Stimulated activated CD8-positive, alpha-beta memory T cell treated with anti-CD3 and anti-CD28 coated beads, Interleukin-12 subunit alpha, Interleukin-12 subunit beta, amount 100 ng/mL, for 1 hour (primary cell): ENCODE data around the gene TMEM63A.
"Not testable (repeated sequence)": the region's sequence is repeated elsewhere in the genome, so short reads cannot be mapped to it uniquely, and the experiment has no call there.

Source experiments
- DNase-seq: peaks from one replicate; pipeline ENCODE4 v3.0.0-alpha.2; 2020; ENCODE audit warnings: low read depth

Gene TMEM63A

DNA sequence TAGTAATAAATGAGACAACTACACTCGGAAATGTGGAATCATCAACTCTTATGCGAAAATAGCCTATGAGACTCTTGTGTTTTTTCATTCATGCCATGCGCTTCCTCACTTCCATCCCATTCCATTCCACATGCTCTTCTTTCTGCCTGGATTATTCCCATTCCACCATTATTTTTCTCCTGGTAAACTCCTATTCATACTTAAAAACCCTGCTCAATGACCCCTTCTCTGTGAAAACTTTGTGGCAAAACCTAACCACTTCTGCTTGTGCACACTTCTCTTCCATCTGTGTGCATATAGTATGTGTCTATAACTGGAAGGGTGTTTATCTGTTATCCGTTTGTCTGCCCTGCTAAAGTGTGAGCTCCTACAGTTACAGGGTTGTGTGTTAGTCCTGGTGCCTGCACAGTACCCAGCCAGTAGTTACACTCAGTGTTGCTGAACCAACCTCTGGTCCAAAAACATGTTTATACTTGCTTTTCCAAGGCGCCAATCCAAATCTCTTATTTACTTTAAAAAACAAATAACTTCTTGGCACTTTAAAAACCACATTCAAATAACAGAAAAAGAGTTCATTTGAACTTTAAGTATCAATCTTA is 61.6 kb downstream of the TMEM63A start:
- DNase-seq = no peak

DNA sequence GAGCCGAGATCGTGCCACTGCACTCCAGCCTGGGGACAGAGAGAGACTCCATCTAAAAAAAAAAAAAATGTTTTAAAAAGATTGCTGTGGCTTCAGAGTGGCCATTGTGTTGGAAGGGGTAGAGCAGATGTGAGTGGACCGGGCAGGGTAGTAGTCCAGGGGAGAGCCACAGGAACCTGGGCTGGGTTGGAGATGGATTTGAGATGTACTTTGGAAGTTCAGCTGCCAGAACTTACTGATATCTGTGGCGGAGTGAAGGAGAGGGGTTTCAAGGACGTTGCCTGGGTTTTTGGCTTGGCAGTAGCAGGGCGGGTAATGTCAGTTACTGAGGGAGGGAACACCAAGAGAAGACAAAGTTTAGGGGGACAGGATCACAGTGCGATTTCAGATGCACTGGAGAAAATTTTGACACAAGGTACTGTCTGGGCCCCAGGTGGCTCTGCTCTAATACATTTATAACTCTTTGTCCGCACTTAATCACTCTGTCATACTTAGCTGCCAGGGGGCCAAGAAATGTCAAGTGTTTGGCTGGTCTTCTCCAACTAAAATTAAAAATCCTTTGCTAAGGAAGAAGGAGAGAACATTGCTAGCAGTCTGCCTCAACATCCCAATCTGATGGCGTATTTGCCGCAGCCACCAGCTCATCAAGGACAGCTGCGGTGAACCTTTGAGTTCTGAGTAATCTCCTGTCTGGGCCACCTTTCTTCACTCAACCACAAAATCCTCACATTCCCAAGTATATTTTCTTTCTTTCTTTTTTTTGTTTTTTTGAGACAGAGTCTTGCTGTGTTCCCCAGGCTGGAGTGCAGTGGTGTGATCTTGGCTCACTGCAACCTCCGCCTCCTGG is 62.6 kb downstream of the TMEM63A start:
- no peak for DNase-seq

DNA sequence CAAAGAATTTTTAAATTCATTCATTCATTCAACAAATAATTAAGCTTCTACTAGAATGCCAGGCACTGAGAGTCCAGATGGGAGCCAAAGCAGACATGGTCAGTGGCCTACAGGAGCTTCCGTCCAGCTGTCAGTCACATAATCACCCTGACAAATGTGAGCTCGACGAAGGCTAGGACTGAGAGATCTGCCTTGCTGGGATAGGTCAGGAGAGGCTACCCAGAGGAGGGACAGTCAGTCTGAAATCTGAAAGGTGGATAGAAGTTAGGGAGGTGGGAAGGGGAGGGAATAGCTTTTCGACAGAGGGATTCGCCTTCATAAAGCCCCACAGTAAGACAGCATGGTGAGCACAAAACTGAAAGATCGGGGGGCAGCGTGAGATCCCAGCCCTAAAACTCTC is 64.0 kb downstream of the TMEM63A start:
- DNase-seq = no peak

DNA sequence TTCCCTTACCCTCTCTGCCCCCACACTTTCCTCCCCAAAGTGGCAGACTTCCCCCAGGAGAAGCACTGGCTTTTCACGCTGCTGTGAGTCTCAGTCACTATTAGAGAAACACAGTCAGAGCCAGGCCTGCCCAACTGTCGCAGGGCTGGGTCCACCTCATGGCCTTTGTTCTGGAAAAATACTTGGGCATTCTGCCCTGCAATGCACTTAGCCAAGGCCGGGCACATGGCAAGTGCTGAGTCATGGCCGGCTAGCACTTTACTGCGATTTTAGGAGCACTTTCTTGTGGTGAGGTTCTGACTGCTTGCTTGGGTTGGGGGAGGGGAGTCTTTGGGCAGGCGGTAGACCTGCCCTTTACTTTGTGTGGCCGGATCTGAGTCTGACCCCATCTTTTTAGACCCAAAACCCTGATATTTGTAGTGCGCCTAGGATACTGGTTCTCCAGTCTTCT is 64.5 kb downstream of the TMEM63A start:
- DNase-seq = no peak

- DNase-seq = no peak
Observed at GRCh38 chr1:225816643-225817538, 65.3 kb downstream of the TMEM63A start.

DNA sequence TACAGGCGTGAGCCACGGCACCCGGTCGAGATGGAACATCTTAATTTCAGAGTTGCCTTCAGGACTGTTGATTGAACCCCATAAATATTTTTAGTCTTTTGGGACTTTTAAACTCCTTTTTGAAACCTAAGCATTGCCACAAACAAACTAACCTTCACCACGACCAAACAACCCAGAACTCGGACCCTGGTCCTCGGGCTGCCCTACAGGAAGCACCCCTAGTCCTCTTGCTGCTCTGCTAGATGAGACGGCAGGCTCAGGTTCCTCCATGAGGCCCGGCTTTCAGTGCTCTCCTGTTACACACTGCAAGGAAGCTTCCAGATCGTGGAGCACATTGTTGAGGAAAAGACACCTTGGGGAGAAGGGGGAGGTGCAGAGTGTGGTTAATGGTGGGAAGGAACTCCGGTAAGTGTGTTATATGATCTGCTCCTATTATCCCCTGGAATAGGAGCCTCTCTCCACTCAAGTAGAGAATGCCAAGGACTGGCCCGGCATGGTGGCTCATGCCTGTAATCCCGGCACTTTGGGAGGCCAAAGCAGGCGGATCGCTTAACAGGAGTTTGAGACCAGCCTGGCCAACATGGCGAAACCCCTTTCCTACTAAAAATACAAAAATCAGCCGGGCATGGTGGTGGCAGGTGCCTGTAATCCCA is 66.5 kb downstream of the TMEM63A start:
- DNase-seq = no peak

DNA sequence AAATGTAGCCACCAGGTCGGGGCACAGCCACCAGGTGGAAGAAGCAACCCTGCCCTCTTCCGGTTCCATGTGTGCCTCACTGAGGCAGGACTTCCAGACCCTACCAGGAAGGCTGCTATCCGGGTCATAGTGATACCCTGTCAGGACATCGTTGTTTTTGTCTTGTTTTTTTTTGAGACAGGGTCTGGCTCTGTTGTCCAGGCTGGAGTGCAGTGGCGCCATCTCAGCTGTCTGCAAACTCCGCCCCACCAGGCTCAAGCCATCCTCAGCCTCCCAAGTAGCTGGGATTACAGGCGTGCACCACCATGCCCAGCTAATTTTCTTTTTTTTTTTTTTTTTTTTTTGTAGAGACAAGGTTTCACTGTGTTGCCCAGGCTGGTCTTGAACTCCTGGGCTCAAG is 67.1 kb downstream of the TMEM63A start:
- not testable (repeated sequence) for DNase-seq

DNA sequence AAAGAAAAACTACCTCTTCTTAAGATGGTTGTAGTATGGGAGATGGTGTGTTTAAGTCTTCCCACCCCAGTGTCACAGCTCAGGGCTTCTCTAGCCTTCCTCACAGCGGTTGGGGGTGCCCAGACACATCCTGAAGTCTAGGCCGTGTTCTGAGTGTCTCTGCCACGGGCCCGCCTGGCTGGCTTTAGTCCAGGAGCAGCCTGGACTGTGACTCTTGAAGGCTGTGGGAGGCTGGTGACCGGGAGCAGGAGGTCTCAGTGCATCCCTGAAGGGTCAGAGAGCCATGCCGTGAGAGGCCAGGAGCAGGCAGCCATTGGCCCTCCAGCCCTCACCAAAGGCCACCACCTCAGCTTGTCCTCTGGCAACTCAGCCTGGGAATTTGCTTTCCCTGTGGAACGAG is 67.8 kb downstream of the TMEM63A start:
- no peak for DNase-seq

DNA sequence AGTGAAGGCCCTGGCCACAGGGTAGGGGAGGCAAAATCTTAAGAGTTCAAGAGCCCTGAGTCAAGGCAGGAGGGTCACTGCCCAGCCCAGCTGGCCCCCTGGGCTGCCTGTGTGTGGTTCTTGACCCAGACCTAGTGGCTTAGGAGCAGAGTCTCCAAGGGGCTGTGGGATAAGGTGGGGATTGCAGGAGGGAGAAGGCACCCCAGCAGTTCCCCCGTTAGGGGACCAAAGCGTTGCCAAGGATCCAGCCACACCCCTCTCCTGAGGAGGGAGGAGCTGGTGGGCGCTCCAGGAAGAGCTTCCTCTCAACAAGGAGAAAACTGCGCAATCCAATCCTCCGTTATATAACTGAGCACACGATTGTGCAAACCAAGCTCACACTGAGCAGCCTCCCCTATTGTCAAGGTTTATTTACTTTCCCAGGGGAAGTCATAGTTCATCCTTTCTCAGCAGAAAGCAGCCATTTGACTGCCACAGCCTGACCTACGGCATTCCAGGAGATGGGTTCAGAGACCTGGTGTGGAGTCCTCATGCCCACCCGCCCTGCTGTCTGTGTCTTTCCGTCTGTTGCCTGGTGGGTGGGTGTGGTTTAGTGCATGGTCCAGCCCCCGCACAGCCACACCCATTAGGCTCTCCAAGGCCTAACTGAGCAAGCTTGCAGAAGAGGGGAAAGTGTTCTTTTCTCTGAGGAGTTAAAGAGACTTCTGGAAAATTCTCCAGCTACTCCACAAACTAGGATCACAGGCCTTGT is 68.8 kb downstream of the TMEM63A start:
- DNase-seq = no peak

DNA sequence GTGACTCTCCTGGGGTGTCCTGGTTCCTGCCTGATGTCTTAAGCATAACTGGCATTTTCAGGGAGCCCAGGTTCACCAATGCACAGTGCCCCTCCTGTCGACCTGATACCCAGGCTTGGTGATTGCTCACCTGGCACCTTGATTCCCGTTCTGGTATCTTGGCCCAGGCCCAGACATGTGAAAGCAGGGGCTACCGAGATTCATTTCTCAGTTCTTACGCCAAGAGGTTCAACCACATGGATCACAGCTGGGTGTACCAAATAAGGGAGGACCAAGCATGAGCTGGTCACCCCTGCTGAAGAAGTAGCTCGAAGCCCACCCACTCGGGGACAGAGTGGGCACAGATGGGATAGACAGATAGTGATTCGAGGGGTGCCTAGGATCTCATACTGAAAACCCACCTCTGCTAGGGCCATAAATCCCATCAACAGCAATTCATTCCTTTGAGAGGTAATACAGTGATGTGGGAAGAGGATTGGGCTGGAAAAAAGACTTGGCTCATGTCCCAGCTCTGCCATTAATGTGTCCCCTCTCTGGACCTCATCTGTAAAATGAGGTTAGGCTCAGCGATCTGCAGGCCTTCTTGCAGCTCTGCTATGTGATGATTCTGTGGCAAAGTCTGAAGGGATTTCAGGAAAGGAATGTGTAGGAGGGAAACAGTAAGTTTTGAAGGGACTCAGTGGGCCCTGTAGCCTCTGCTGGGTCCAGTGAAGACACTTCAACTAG is 69.5 kb downstream of the TMEM63A start:
- DNase-seq = no peak

GRCh38 chr1:225811622-225812487 is 70.3 kb downstream of the TMEM63A start:
- no peak for DNase-seq

GRCh38 chr1:225810579-225811538 is 71.3 kb downstream of the TMEM63A start:
- not testable (repeated sequence) for DNase-seq

DNA sequence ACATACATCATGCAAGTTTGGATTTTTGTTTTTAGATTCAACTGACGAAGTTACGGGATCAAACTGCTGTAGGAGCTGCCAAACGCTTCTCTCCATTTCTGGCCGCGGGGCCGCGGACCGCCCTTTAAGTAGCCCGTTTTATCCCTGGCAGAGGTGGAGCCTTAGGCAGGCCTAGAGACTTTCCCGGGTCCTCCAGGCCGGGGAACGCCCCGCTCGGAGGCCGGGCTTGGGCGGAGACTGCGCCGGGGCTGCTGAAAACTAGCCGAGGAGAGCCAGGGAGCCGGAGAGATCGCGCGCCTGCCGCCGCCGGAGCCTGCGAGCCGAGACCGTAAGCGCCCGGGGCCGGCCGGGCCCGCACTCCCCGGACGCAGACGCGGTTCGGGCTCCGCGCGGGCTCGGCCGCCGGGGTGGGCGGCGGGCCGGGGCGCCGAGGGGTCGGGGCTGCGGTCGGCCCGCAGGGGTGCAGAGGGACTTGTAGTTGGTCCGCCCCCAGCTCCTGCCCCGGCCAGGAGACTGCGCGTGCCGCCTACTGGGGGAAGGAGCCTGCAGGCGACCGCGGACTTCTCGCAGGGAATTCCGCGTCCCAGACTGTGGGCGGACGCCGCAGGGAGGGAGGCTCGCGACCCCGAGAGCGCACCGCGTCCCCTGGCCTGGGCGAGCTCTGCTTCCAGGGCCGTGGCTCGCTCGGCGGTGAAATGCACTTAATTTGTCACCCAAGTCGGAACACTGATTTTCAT is 72.2 kb downstream of the TMEM63A start, which contains the start of gene EPHX1:
Gene EPHX1, plus strand, starts transcription at position 283 of the 737 bp plus-strand sequence. CDS start 18,606 bp downstream, outside the sequence.
- peak; percentile 43 for DNase-seq

DNA sequence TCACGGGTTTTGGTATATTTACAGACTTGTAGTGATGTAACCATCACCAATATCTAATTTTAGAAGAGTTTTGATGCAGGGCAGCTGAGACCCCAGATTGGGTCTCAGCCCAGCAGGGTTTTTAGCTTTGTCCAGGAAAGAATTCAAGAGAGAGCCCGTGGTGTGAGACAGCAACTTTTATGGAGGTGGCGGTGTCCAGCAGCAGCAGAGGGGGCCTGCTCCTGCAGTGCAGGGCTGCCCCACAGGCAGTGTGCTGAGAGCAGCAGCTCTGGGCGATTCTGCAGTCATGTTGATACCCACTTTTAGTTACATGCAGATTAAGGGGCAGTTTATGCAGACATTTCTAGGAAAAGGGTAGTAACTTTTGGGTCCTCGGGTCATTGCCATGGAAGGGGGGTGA is 74.0 kb downstream of the TMEM63A start:
- DNase-seq = no peak

GRCh38 chr1:225806736-225807135 is 75.4 kb downstream of the TMEM63A start:
- not testable (repeated sequence) for DNase-seq

DNA sequence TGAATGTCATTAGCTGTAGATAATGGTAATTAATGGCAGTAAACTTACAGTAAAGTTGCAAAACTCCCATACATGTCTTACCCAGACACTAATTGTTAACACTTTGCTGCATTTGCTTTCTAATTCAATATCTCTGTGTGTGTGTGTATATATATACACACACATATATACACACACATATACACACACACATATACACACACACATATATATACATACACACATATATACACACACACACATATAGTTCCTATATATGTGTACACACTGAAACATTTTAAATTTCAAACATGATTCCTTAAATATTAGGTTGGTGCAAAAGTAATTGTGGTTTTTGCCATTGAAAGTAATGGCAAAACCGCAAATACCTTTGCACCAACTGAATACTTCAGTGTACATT is 75.9 kb downstream of the TMEM63A start:
- no peak for DNase-seq

DNA sequence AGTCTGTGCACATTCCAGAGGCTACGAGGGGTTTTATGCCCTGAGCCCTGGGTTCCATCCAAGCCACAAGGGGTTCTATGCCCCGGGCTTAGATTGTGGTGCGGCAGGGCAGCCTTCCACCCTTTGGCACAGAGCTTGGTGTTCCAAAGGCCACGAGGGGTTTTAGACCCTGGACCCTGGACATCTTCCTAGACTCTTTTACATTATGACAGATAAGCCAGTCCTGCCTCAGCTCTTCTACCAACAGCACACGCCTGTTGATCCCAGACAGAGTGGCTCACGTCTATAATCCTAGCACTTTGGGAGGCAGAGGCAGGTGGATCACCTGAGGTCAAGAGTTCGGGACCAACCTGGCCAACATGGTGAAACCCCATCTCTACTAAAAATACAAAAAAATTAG is 81.0 kb downstream of the TMEM63A start:
- DNase-seq = not testable (repeated sequence)
